ENCODE results near the gene CNTNAP2.
"Not testable (repeated sequence)": the region's sequence is repeated elsewhere in the genome, so short reads cannot be mapped to it uniquely, and the experiment has no call there.

Gene CNTNAP2

DNA sequence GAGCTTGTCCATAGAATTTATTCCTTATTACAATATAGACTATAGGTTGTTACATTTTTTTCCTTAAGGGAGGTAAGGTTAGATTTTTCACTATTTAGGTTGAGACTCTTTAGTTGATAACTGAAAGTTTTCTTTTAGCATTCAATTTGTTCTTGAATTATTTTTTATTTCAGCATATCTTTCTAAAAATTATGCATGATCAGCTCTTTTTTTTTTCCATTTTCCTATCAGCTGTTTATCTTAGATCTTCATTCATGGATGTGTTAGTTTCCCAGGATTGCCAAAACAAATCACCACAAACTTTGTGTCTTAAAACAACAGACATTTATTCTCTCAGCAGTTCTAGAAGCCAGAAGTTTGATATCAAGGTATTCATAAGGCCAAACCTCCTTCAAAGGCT lies 1558.1 kb downstream of the CNTNAP2 start:
- Histone ChIP-seq H3K4me1 (ENCODE audit: control insufficient read depth, insufficient read depth, low read length) (no peaks in the 10 kb centered on the region), H3K36me3 (ENCODE audit: control insufficient read depth, insufficient read depth, low read length) (no peaks in the 10 kb centered on the region), H3K9ac (ENCODE audit: low read length) (no peak overlapping the region), H3K4me3 (ENCODE audit: low read length) (no peak overlapping the region), H3K27me3 (ENCODE audit: control insufficient read depth, insufficient read depth, low read length) (no peaks in the 10 kb centered on the region), H3K27ac (ENCODE audit: low read depth, low read length) (no peak overlapping the region)

DNA sequence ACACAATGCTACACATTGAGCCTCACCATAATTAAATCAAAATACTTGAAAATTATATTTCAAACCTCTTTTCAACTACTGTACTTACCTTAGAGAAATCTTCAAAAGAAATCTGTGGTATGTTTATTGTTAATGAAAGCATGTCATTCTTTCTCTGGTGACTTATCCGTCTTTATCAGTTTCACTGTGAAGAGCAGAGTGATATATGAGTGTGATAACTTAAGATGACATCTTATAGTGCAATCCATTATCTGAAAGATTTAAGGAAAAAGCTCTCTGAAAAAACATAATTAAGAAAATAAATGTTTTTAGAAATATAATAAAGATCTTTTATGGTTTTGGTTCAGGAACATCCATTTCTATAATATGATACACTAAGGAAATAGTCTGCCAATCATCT lies 1562.3 kb downstream of the CNTNAP2 start:
- Histone ChIP-seq H3K9ac (ENCODE audit: low read length) (no peak overlapping the region), H3K4me1 (ENCODE audit: control insufficient read depth, insufficient read depth, low read length) (no peaks in the 10 kb centered on the region), H3K36me3 (ENCODE audit: control insufficient read depth, insufficient read depth, low read length) (no peaks in the 10 kb centered on the region), H3K4me3 (ENCODE audit: low read length) (no peak overlapping the region), H3K27me3 (ENCODE audit: control insufficient read depth, insufficient read depth, low read length) (no peaks in the 10 kb centered on the region), H3K27ac (ENCODE audit: low read depth, low read length) (no peak overlapping the region)

DNA sequence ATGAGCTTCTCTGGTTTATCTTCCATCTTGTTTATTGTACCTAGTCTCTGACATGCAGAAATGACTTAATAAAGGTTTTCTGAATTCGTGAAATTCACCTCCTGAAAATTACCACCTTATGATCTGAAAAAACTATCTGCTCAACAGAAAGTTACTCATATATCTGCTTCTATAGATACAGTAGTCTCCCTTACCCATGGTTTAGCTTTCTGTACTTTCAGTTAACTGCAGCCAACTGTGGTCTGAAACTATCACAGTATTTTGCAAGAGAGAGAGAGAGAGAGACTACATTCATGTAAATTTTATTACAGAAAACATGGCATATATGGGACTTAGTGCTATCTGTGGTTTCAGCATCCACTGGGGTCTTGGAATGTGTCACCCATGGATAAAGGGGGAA lies 1564.9 kb downstream of the CNTNAP2 start:
- no peak overlapping the region for H3K27ac ChIP-seq (ENCODE audit: low read depth, low read length)

DNA sequence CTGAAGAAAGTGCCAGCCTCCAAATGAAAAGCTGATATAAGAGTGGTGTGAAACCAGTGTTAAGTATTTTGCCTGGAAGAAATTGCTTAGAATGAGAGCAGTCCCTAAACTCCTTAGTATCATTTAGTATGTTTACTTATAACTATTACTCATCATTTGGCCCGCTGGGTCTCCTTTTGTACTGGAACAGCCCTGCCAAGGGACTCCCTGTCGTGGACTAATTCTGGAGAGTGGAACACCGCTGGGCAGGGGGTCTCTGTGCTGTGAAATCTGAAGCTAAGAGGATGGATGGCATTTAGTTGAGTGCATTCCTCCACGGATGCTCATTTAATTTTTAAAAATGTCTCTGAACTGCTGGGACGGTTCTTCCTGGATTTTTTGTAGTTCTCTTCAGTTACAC lies 1584.1 kb downstream of the CNTNAP2 start:
- no peaks in the 10 kb centered on the region for H3K36me3 ChIP-seq (ENCODE audit: control insufficient read depth, insufficient read depth, low read length)
- no peak overlapping the region for H3K9ac ChIP-seq (ENCODE audit: low read length)
- no peak overlapping the region for H3K4me3 ChIP-seq (ENCODE audit: low read length)

More for the DNA sequence above, 1564.9 kb downstream of the CNTNAP2 start:
- Histone ChIP-seq H3K4me3 (ENCODE audit: low read length) (no peak overlapping the region), H3K4me1 (ENCODE audit: control insufficient read depth, insufficient read depth, low read length) (no peaks in the 10 kb centered on the region), H3K36me3 (ENCODE audit: control insufficient read depth, insufficient read depth, low read length) (no peaks in the 10 kb centered on the region), H3K9ac (ENCODE audit: low read length) (no peak overlapping the region), H3K27me3 (ENCODE audit: control insufficient read depth, insufficient read depth, low read length) (no peaks in the 10 kb centered on the region)

DNA sequence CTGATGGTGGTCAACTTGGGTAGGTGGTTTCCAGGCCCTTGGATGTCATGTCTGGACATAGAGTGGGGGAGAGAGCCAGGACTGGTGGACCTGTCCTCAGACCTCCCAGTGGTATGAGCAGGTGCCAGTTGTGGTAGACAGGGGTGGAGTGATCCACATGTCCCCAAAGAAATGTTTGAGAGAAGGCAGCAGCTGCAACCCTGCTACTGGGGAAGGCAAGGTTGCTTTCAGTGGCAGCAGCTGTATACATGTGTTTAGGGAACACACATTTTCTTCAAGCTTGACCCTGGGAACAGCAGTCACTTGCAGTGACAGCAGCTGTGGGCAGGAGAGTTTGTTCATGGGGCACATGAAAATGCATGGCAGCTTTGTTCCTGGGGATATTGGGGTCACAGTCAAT lies 1591.3 kb downstream of the CNTNAP2 start:
- no peak overlapping the region for H3K9ac ChIP-seq (ENCODE audit: low read length)
- H3K27ac ChIP-seq (ENCODE audit: low read depth, low read length) = no peak overlapping the region
- H3K27me3 ChIP-seq (ENCODE audit: control insufficient read depth, insufficient read depth, low read length) = no peaks in the 10 kb centered on the region
- no peaks in the 10 kb centered on the region for H3K4me1 ChIP-seq (ENCODE audit: control insufficient read depth, insufficient read depth, low read length)
- H3K36me3 ChIP-seq (ENCODE audit: control insufficient read depth, insufficient read depth, low read length) = no peaks in the 10 kb centered on the region
- H3K4me3 ChIP-seq (ENCODE audit: low read length) = no peak overlapping the region

More for the DNA sequence above, 1584.1 kb downstream of the CNTNAP2 start:
- Histone ChIP-seq H3K27ac (ENCODE audit: low read depth, low read length) (no peak overlapping the region), H3K27me3 (ENCODE audit: control insufficient read depth, insufficient read depth, low read length) (no peaks in the 10 kb centered on the region), H3K4me1 (ENCODE audit: control insufficient read depth, insufficient read depth, low read length) (no peaks in the 10 kb centered on the region)

DNA sequence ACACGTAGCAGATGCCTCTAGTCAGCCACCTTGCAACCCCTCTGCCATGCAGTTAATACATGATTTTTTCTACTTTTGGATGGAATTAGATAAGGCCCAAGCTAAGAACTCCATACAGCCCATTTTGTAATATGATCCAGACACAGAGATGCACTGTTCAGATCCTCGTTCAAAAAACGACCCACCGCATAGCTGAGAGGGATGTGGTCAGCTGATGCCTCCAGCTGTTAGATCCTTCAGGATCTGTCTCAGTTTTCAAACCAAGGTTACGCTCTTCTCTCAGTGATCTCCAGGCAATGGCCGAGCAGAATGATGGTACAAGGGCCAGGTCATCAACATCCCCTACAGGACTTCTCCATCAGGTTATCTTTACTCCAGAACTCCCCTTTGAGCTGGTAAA lies 1592.3 kb downstream of the CNTNAP2 start:
- H3K4me3 ChIP-seq (ENCODE audit: low read length) = no peak overlapping the region
- no peak overlapping the region for H3K27ac ChIP-seq (ENCODE audit: low read depth, low read length)
- no peaks in the 10 kb centered on the region for H3K27me3 ChIP-seq (ENCODE audit: control insufficient read depth, insufficient read depth, low read length)
- no peak overlapping the region for H3K9ac ChIP-seq (ENCODE audit: low read length)
- no peaks in the 10 kb centered on the region for H3K36me3 ChIP-seq (ENCODE audit: control insufficient read depth, insufficient read depth, low read length)
- H3K4me1 ChIP-seq (ENCODE audit: control insufficient read depth, insufficient read depth, low read length) = no peaks in the 10 kb centered on the region

DNA sequence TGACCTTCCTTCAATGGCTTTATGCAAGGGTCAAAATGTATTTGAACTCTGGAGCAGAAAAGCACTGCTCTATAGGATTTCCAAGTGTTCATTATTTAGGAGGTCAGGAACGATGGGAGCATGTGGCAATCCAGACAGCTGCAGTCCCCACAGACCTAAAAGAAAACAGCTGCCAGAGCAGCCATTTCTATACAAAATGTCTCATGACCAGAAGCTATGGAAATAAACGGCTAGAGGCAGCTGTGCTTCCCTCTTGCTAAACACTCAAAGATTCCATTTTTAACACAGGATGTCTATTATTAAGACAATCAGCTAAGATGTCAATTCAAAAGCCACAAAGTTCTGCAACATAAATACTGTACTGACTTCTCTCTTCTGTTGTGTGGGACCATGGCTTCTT lies 1594.8 kb downstream of the CNTNAP2 start:
- Histone ChIP-seq H3K4me3 (ENCODE audit: low read length) (no peak overlapping the region), H3K36me3 (ENCODE audit: control insufficient read depth, insufficient read depth, low read length) (no peaks in the 10 kb centered on the region), H3K4me1 (ENCODE audit: control insufficient read depth, insufficient read depth, low read length) (no peaks in the 10 kb centered on the region), H3K27me3 (ENCODE audit: control insufficient read depth, insufficient read depth, low read length) (no peaks in the 10 kb centered on the region), H3K27ac (ENCODE audit: low read depth, low read length) (no peak overlapping the region), H3K9ac (ENCODE audit: low read length) (no peak overlapping the region)

DNA sequence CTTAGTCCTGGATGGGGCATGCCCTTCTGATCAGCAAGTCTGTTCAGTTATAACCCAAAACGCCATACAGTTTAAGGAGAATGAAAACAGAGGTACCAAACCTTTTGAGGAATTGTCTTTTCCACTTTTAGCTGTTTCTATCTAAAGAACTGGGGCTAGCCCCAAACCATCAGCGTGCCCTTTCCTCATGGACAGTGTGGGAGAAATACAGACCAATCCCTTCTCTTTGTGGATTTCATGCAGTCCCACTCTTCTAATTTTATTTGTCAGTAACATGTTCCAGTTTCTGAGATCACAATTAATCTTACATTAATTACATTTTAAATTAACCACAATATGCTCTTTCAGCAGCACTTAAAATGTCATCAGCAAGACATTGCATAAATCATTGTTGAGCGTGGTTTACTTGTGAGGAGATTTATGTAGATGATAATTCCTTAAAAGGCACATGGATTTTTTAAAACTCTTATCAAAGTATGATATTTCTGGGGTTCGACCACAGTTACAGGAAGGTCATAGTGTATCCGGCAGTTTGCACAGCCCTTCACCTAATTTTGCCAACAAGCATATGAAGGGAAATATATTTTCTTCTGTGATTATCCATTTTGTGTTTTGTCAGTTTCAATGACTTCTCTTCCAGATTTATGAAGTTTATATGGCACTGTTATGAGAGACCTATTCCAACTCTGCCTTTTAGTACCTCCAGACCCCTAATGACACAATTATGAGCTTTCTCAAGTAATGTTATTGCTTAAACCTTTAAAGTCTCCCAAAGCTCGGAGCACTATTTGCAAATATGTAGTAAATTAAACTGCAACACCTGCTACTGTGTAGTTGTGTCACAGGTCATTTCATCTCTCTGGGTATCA lies 1605.6 kb downstream of the CNTNAP2 start:
- H3K27me3 ChIP-seq (ENCODE audit: control insufficient read depth, insufficient read depth, low read length) = no peaks in the 10 kb centered on the region
- H3K9ac ChIP-seq (ENCODE audit: low read length) = no peak overlapping the region
- no peaks in the 10 kb centered on the region for H3K36me3 ChIP-seq (ENCODE audit: control insufficient read depth, insufficient read depth, low read length)
- H3K4me1 ChIP-seq (ENCODE audit: control insufficient read depth, insufficient read depth, low read length) = no peaks in the 10 kb centered on the region
- no peak overlapping the region for H3K4me3 ChIP-seq (ENCODE audit: low read length)
- H3K27ac ChIP-seq (ENCODE audit: low read depth, low read length) = no peak overlapping the region

DNA sequence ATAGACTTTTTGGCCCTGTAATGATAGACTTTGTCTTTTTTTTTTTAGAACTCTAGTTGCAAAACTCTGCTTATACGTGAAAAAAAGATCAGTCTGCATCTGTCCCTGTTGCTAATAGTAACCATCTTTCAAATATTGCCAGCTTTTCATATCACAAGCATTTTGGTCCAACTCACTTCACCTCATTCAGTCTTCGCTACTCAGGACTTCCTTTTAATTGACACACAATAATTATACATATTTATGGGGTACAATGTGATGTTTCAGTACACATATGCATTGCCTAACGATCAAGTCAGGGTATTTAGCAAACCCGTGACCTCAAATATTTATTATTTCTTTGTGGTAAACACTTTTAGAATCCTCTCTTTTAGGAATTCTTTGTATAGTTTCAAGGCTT lies 1606.9 kb downstream of the CNTNAP2 start:
- Histone ChIP-seq H3K36me3 (ENCODE audit: control insufficient read depth, insufficient read depth, low read length) (no peaks in the 10 kb centered on the region), H3K27ac (ENCODE audit: low read depth, low read length) (no peak overlapping the region), H3K4me3 (ENCODE audit: low read length) (no peak overlapping the region), H3K9ac (ENCODE audit: low read length) (no peak overlapping the region), H3K27me3 (ENCODE audit: control insufficient read depth, insufficient read depth, low read length) (no peaks in the 10 kb centered on the region), H3K4me1 (ENCODE audit: control insufficient read depth, insufficient read depth, low read length) (no peaks in the 10 kb centered on the region)

DNA sequence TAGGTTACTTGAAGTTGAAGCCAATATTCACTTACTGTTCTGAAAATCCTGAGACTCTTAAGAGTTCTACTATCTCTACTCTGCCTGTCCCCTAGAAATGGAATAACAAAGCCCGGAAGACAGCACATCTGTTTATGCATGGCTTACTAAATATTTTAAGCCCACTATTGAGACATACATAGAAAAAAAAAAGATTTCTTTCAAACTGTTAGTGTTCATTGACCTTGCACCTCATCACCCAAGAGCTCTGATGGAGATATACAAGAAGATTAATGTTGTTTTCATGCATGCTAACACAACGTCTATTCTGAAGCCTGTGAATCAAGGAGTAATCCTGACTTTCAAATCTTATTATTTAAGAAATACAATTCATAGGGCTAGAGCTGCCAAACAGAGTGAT lies 1614.7 kb downstream of the CNTNAP2 start:
- Histone ChIP-seq H3K9ac (ENCODE audit: low read length) (no peak overlapping the region), H3K36me3 (ENCODE audit: control insufficient read depth, insufficient read depth, low read length) (no peaks in the 10 kb centered on the region), H3K27ac (ENCODE audit: low read depth, low read length) (no peak overlapping the region), H3K27me3 (ENCODE audit: control insufficient read depth, insufficient read depth, low read length) (no peaks in the 10 kb centered on the region), H3K4me3 (ENCODE audit: low read length) (no peak overlapping the region), H3K4me1 (ENCODE audit: control insufficient read depth, insufficient read depth, low read length) (no peaks in the 10 kb centered on the region)

DNA sequence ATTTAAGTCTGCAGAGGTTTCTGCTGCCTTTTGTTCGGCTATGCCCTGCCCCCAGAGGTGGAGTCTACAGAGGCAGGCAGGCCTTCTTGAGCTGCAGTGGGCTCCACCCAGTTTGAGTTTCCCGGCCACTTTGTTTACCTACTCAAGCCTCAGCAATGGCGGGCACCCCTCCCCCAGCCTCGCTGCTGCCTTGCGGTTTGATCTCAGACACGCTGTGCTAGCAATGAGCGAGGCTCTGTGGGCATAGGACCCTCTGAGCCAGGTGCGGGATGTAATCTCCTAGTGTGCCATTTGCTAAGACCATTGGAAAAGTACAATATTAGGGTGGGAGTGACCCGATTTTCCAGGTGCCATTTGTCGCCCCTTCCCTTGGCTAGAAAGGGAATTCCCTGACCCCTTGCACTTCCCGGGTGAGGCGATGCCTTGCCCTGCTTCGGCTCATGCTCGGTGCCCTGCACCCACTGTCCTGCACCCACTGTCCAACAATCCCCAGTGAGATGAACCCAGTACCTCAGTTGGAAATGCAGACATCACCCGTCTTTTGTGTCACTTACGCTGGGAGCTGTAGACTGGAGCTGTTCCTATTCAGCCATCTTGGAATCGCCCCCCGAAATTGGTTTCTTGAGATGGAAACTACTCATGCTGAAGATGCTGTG lies 1621.1 kb downstream of the CNTNAP2 start:
- not testable (repeated sequence) for H3K36me3 ChIP-seq (ENCODE audit: control insufficient read depth, insufficient read depth, low read length); H3K4me3 ChIP-seq (ENCODE audit: low read length); H3K27me3 ChIP-seq (ENCODE audit: control insufficient read depth, insufficient read depth, low read length); H3K4me1 ChIP-seq (ENCODE audit: control insufficient read depth, insufficient read depth, low read length); H3K27ac ChIP-seq (ENCODE audit: low read depth, low read length); H3K9ac ChIP-seq (ENCODE audit: low read length)

DNA sequence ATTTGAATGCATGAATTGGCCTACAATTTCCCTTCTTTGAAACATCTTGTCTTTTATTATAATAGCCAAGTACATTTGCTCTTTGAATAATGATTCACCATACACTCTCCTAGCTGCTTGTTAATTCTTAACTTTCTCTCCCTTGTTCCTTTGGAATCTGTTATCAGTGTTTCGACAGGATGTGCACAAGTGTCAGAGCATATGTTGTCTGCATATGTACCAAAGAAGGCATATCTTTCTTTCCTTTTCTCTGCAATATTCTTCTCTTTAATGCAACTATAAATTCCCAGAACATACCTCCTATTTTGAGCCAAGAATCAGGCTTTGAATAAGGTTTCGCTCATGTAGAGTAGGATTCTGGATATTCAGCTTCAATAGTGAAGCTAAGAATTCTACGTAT lies 1625.7 kb downstream of the CNTNAP2 start:
- no peak overlapping the region for H3K4me3 ChIP-seq (ENCODE audit: low read length)
- H3K27ac ChIP-seq (ENCODE audit: low read depth, low read length) = no peak overlapping the region
- no peaks in the 10 kb centered on the region for H3K36me3 ChIP-seq (ENCODE audit: control insufficient read depth, insufficient read depth, low read length)
- H3K9ac ChIP-seq (ENCODE audit: low read length) = no peak overlapping the region
- no peaks in the 10 kb centered on the region for H3K4me1 ChIP-seq (ENCODE audit: control insufficient read depth, insufficient read depth, low read length)
- no peaks in the 10 kb centered on the region for H3K27me3 ChIP-seq (ENCODE audit: control insufficient read depth, insufficient read depth, low read length)

DNA sequence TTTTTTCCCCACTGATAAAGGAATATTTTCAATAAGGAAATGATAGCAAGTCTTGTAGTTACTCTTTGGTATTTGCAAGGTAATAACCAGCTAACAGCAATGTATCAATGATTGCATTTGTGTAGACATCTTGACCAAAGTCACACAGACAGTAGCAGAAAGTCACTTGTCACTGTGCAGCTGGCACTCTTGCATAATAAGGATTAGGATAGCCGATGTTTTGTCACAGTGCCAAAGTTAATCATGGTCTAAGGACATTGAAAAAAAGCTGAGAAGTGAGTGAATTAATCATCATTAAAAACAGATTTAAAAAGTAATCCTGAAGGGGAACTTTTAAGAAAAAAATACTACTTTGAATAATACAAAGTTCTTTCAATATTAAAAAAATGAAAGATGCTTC lies 1639.7 kb downstream of the CNTNAP2 start:
- no peaks in the 10 kb centered on the region for H3K4me1 ChIP-seq (ENCODE audit: control insufficient read depth, insufficient read depth, low read length)
- no peaks in the 10 kb centered on the region for H3K27me3 ChIP-seq (ENCODE audit: control insufficient read depth, insufficient read depth, low read length)
- H3K9ac ChIP-seq (ENCODE audit: low read length) = no peak overlapping the region
- H3K4me3 ChIP-seq (ENCODE audit: low read length) = no peak overlapping the region
- H3K27ac ChIP-seq (ENCODE audit: low read depth, low read length) = no peak overlapping the region
- H3K36me3 ChIP-seq (ENCODE audit: control insufficient read depth, insufficient read depth, low read length) = no peaks in the 10 kb centered on the region
